HepG2 (cell line): Measurements from ENCODE around the gene ZNF511. TPM values are rescaled to one million over a fixed set of nuclear protein-coding genes. Genes with fewer than 3 reads are reported as not detected.

Experiments used
- ATF6 ChIP-seq: sonication (generic); formaldehyde crosslinking; conservative IDR thresholded peaks from 2 replicates; pipeline ENCODE4 v1.4.0; 2020; ENCODE audit warnings: missing genetic modification reagents
- ETS1 ChIP-seq: sonication (generic); formaldehyde crosslinking; IDR thresholded peaks from 2 replicates; pipeline ENCODE4 v1.4.0; 2020; ENCODE audit warnings: missing genetic modification reagents
- KLF12 ChIP-seq: sonication (generic); formaldehyde crosslinking; IDR thresholded peaks from 2 replicates; pipeline ENCODE4 v1.4.0; 2020; ENCODE audit warnings: missing genetic modification reagents, borderline replicate concordance
- NCOA1 ChIP-seq: sonication (generic); formaldehyde crosslinking; IDR thresholded peaks from 2 replicates; pipeline ENCODE4 v1.9.0; 2021; ENCODE audit warnings: missing genetic modification reagents
- POLR2AphosphoS5 ChIP-seq: IDR thresholded peaks from 2 replicates; pipeline ENCODE4 v1.6.1; 2012; ENCODE audit warnings: low read depth, low read length
- SOX13 ChIP-seq, 3 experiments: fragments of 450-650 bp in 1 of 3; sonication (generic) in 1 of 3; formaldehyde crosslinking in 1 of 3; IDR thresholded peaks in 2 of 3; conservative IDR thresholded peaks in 1 of 3; 2 replicates each; pipeline versions ENCODE4 v1.5.0 to v1.6.1; 2016 to 2020; ENCODE audit warnings: antibody characterized with exemption in 1 of 3, mild to moderate bottlenecking in 1 of 3, missing compliant biosample characterization in 1 of 3, missing genetic modification reagents in 1 of 3, moderate library complexity in 1 of 3
- SP1 ChIP-seq, 2 experiments: fragments of 450-650 bp in 1 of 2; sonication (generic) in 1 of 2; formaldehyde crosslinking in 1 of 2; IDR thresholded peaks; 2 replicates each; pipeline versions ENCODE4 v1.4.0 to v1.6.1; 2016 to 2020; ENCODE audit warnings: missing genetic modification reagents in 1 of 2
- ZBTB26 ChIP-seq: IDR thresholded peaks from 2 replicates; pipeline ENCODE4 v1.6.1; 2016; ENCODE audit warnings: missing compliant biosample characterization, missing genetic modification reagents, borderline replicate concordance
- ZBTB38 ChIP-seq: sonication (generic); formaldehyde crosslinking; IDR thresholded peaks from 2 replicates; pipeline ENCODE4 v1.5.1; 2020; ENCODE audit warnings: mild to moderate bottlenecking, missing genetic modification reagents
- ZNF10 ChIP-seq: sonication (generic); formaldehyde crosslinking; IDR thresholded peaks from 2 replicates; pipeline ENCODE4 v1.4.0; 2020; ENCODE audit warnings: mild to moderate bottlenecking, low read depth, missing genetic modification reagents, borderline replicate concordance
- ZNF329 ChIP-seq: sonication (generic); formaldehyde crosslinking; IDR thresholded peaks from 2 replicates; pipeline ENCODE4 v1.9.0; 2021; ENCODE audit warnings: low read depth, mild to moderate bottlenecking, missing genetic modification reagents
- ZNF350 ChIP-seq: sonication (generic); formaldehyde crosslinking; IDR thresholded peaks from 2 replicates; pipeline ENCODE4 v1.4.0; 2020; ENCODE audit warnings: mild to moderate bottlenecking, low read depth, missing genetic modification reagents, borderline replicate concordance
- ZNF691 ChIP-seq: sonication (generic); formaldehyde crosslinking; IDR thresholded peaks from 2 replicates; pipeline ENCODE4 v1.4.0; 2020; ENCODE audit warnings: missing genetic modification reagents, low read depth, mild to moderate bottlenecking, borderline replicate concordance
- polyA plus RNA-seq, 8 experiments: library from polyadenylated mRNA; depleted of rRNA in 3 of 8; stranded (reverse) in 7 of 8; unstranded in 1 of 8; fragments of >200 nt; fragmentation: Illumina TruSeq in 4 of 8; extraction: Trizol in 4 of 8; gene quantifications; 2 replicates each; pipeline versions ENCODE4 v1.2.1 to v1.2.3, GENCODE V29; 2011 to 2016; ENCODE audit warnings: low read depth in 4 of 8, missing spikeins in 1 of 8, mixed read lengths in 1 of 8; ENCODE audit not compliant: insufficient read depth in 1 of 8
- total RNA-seq, 5 experiments: library from RNA; depleted of rRNA; stranded (reverse); fragments of >200 nt; fragmentation: Illumina TruSeq; extraction: Trizol; gene quantifications; 2 replicates each; pipeline ENCODE4 v1.2.3, GENCODE V29; 2016; ENCODE audit warnings: low read depth in 1 of 5

ZNF511 gene
- total and polyA plus RNA-seq, 2 of the 13 experiments (the other 11 are each of a cell fraction or from before 2014, with no cell fraction given), result 35.6 to 66.4 TPM

- 0 out of 2 replicates have a peak, but pooled peaks have one; percentile 12 for TF ChIP-seq SOX13 (IDR thresholded peaks at IDR 0.05)
- TF ChIP-seq SOX13 (CRISPR knock-in tag; conservative IDR thresholded peaks at IDR 0.05 in 1 of 2, IDR thresholded peaks at IDR 0.05 in 1 of 2), result peak in 1 of 2 experiments; percentile 77; a peak in 2 of 4 replicates
- no peak for TF ChIP-seq POLR2AphosphoS5
- 0 out of 2 replicates have a peak, but pooled peaks have one; percentile 57 for TF ChIP-seq NCOA1 (CRISPR knock-in tag)
- peak; percentile 76 for TF ChIP-seq ZBTB26
- no peak for TF ChIP-seq ETS1
- TF ChIP-seq ZBTB38 (CRISPR knock-in tag), result peak; percentile 17; the same call in 1 of the 2 replicates
- no peak for TF ChIP-seq ATF6
- TF ChIP-seq ZNF329, result no peak
- TF ChIP-seq ZNF10 (CRISPR knock-in tag), result no peak
- TF ChIP-seq SP1 (IDR thresholded peaks at IDR 0.05), result no peak
- peak; percentile 7; the same call in 1 of the 2 replicates for TF ChIP-seq SP1 (CRISPR knock-in tag; IDR thresholded peaks at IDR 0.05)
- peak; percentile 45; the same call in 1 of the 2 replicates for TF ChIP-seq ZNF691 (CRISPR knock-in tag)
- TF ChIP-seq ZNF350 (CRISPR knock-in tag), result peak; percentile 31; the same call in 1 of the 2 replicates
- 0 out of 2 replicates have a peak, but pooled peaks have one; percentile 10 for TF ChIP-seq KLF12 (CRISPR knock-in tag)
Observed at GRCh38 chr10:133359554-133359971, 50.8 kb downstream of the ZNF511 start (continued).
